Measurements from ENCODE around the gene MTMR12. TPM values are rescaled to one million over a fixed set of nuclear protein-coding genes. Genes with fewer than 3 reads are reported as not detected.

The MTMR12 gene
- total RNA-seq, 1 experiment from 2014 or later: 42.7 TPM

DNA sequence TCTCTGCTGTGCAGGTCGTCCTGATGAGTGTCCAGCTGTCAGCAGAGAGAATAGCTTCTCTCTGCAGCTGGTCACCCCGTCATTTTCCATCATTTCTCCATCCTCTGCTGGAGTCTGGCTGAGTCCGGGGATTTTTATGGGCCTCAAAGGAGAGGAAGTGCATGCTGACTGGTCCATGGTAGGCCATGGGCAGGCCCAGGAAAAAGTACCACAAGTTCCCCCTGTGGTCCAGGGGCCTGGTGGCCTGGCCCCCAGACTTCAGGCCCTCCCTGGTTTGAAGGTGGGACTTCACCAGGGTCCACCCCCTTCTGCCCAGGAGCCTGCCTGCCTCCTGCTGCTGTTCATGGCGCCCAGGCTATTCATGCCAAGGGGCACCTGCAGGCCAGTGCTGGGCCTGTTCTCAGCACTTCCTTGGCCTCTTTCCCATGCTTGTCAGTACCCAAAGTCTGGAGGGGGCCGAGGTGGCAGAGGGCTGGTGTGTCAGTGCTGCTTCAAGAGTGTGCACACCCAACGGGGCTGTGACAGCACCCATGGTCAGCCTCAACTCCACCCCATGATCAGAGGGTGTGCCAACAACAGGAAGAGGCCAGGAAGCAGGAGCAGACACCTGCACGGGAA, 7.3 kb upstream of the MTMR12 start:
- TF ChIP-seq, protein P1, sequence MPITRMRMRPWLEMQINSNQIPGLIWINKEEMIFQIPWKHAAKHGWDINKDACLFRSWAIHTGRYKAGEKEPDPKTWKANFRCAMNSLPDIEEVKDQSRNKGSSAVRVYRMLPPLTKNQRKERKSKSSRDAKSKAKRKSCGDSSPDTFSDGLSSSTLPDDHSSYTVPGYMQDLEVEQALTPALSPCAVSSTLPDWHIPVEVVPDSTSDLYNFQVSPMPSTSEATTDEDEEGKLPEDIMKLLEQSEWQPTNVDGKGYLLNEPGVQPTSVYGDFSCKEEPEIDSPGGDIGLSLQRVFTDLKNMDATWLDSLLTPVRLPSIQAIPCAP (CRISPR knock-in tag; IDR thresholded peaks at IDR 0.05): no peak
- TF ChIP-seq, protein P2, sequence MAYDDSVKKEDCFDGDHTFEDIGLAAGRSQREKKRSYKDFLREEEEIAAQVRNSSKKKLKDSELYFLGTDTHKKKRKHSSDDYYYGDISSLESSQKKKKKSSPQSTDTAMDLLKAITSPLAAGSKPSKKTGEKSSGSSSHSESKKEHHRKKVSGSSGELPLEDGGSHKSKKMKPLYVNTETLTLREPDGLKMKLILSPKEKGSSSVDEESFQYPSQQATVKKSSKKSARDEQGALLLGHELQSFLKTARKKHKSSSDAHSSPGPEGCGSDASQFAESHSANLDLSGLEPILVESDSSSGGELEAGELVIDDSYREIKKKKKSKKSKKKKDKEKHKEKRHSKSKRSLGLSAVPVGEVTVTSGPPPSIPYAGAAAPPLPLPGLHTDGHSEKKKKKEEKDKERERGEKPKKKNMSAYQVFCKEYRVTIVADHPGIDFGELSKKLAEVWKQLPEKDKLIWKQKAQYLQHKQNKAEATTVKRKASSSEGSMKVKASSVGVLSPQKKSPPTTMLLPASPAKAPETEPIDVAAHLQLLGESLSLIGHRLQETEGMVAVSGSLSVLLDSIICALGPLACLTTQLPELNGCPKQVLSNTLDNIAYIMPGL (CRISPR knock-in tag; IDR thresholded peaks at IDR 0.05): no peak
- TF ChIP-seq FOXJ3 (CRISPR knock-in tag; IDR thresholded peaks at IDR 0.05; ENCODE audit: borderline replicate concordance) (no peak), ELF4 (CRISPR knock-in tag; IDR thresholded peaks at IDR 0.05; ENCODE audit: low read depth) (no peak), JAZF1 (CRISPR knock-in tag; IDR thresholded peaks at IDR 0.05) (no peak)
- no peak for ATAC-seq
- Mint-ChIP-seq H3K36me3 (peaks cover 6% of the 10 kb centered on the region), H3K27me3 (ENCODE audit: low read depth) (no peaks in the 10 kb centered on the region), H3K9me3 (peaks cover 7% of the 10 kb centered on the region), H3K4me3 (no peak overlapping the region), H3K27ac (no peak overlapping the region), H3K4me1 (peaks cover 6% of the 10 kb centered on the region; the same call in 1 of the 2 replicates)
- no peak for DNase-seq (ENCODE audit: low spot score)
- CTCF ChIA-PET: interaction anchor here (0.8 to 1.7 kb wide), 15 partner anchors 10 to 288 kb away, joined by 3 to 58 read pairs (median 6); no protein-coding TSS in a partner anchor
- POLR2A ChIA-PET: interaction anchor here (1.2 to 1.5 kb wide), 2 partner anchors 46 to 146 kb away, joined by 3 to 7 read pairs; partner anchors contain the start of gene GOLPH3

DNA sequence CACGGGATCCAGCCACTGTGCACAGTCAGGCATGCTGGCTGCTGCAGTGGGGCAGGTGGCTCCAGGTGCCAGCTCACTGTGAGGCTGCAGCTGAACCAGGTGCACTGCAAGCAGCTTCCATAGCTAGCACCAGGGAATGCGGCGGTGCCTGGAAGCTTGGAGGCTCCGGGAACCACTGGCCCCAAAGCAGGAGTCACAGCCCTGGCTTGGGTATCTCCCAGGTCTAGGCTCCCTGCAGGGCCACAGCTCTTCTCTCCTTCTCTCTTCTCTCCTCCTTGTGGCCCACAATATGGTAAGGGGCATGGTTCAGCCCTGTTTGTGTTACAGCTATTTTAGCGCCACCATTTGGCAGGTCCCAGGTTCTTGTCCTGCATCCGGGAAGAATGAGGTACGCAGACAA, 6.7 kb upstream of the MTMR12 start:
- H3K27me3 Mint-ChIP-seq (ENCODE audit: low read depth): no peaks in the 10 kb centered on the region
- ATAC-seq (peak; percentile 87), DNase-seq (ENCODE audit: low spot score) (peak; percentile 54)
- H3K4me1 Mint-ChIP-seq: peaks cover 6% of the 10 kb centered on the region; the same call in 1 of the 2 replicates
- POLR2A ChIA-PET: interaction anchor here (0.5 to 1.5 kb wide), 4 partner anchors 39 to 146 kb away, joined by 3 to 7 read pairs (median 3); partner anchors contain the start of gene GOLPH3
- H3K27ac Mint-ChIP-seq: no peak overlapping the region
- CTCF ChIA-PET: interaction anchor here (0.7 to 1.7 kb wide), 21 partner anchors 10 to 493 kb away, joined by 3 to 58 read pairs (median 5); no protein-coding TSS in a partner anchor
- no peak for TF ChIP-seq EMX1 (CRISPR knock-in tag; IDR thresholded peaks at IDR 0.05)
- TF ChIP-seq NR1H2 (CRISPR knock-in tag; IDR thresholded peaks at IDR 0.05): no peak
- no peak for TF ChIP-seq SP1 (CRISPR knock-in tag; conservative IDR thresholded peaks at IDR 0.05)
- peaks cover 7% of the 10 kb centered on the region for H3K9me3 Mint-ChIP-seq
- no peak overlapping the region for H3K4me3 Mint-ChIP-seq
- H3K36me3 Mint-ChIP-seq: peaks cover 6% of the 10 kb centered on the region

DNA sequence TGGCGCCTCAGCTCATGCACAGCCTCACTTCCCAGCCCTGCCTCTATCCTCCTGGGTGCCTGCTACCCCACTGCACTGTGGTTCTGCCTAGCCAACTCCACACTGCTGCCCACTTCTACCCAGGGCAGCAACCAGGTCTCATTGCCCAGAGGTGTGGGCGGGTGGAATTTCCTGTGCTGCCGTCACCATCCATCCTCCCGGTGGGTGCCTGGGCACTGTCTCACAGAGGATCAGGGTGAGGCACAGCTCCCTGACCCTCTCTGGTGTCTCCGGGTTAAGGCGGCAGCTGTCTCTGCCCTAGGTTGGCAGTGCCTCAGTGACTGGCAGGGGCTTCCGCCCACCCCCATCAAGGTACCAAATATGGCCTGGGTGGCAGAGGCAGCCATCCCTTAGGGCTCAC, 4.3 kb upstream of the MTMR12 start:
- H3K9me3 Mint-ChIP-seq: peaks cover 7% of the 10 kb centered on the region
- H3K4me1 Mint-ChIP-seq: peaks cover 3% of the 10 kb centered on the region; the same call in 1 of the 2 replicates
- POLR2A ChIA-PET: no interaction called here
- H3K4me3 Mint-ChIP-seq: no peak overlapping the region
- ATAC-seq (no peak), DNase-seq (ENCODE audit: low spot score) (no peak)
- H3K36me3 Mint-ChIP-seq: peaks cover 6% of the 10 kb centered on the region
- no peak overlapping the region for H3K27ac Mint-ChIP-seq
- CTCF ChIA-PET: no interaction called here
- TF ChIP-seq IRF2 (CRISPR knock-in tag; IDR thresholded peaks at IDR 0.05; ENCODE audit: borderline replicate concordance, low read depth) (no peak), CREM (CRISPR knock-in tag; IDR thresholded peaks at IDR 0.05) (no peak), JAZF1 (CRISPR knock-in tag; IDR thresholded peaks at IDR 0.05) (no peak), ESRRA (CRISPR knock-in tag; IDR thresholded peaks at IDR 0.05; ENCODE audit: borderline replicate concordance) (no peak)
- H3K27me3 Mint-ChIP-seq (ENCODE audit: low read depth): no peaks in the 10 kb centered on the region

DNA sequence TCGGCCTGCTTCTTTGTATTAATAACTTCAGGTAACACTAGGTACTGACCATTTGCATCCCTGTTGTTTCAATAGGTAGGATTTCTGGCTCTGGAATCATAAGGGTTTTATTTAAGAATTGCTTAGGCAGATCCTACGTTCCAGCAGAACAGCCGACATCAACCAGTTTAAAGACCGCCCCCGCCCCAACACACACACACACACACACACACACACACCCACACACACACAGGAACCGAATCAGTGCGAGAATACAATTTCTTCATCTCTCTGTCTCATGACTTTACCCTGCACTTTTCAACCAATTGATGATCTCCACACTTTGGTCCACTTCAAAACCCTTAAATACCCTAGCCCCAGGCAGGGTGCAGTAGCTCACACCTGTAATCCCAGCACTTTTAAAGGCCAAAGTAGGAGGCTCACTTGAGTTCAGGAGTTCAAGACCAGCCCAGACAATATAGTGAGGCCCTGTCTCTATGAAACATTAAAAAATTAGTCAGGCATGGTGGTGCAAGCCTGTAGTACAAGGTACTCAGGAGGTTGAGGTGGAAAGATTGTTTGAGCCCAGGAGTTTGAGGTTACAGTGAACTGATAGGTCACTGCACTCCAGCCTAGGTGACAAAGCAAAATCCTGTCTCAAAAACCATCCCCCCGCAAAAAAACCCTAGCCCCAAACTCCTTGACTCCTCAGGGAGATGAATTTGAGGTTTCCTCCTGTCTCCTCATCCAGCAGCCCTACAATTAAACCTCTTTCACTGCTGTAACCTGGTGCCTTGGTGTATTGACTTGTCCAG, 2.7 kb upstream of the MTMR12 start:
- Mint-ChIP-seq H3K4me1 (peaks cover 17% of the 10 kb centered on the region), H3K27me3 (ENCODE audit: low read depth) (no peaks in the 10 kb centered on the region), H3K27ac (0 out of 2 replicates have a peak overlapping the region, but pooled peaks have one; percentile 57), H3K36me3 (0 out of 2 replicates have a peak, but pooled peaks cover under 1% of the 10 kb centered on the region), H3K9me3 (no peaks in the 10 kb centered on the region), H3K4me3 (no peak overlapping the region)
- ChIA-PET POLR2A (no interaction called here), CTCF (no interaction called here)
- DNase-seq (ENCODE audit: low spot score) (no peak), ATAC-seq (no peak)
- TF ChIP-seq, protein P3, sequence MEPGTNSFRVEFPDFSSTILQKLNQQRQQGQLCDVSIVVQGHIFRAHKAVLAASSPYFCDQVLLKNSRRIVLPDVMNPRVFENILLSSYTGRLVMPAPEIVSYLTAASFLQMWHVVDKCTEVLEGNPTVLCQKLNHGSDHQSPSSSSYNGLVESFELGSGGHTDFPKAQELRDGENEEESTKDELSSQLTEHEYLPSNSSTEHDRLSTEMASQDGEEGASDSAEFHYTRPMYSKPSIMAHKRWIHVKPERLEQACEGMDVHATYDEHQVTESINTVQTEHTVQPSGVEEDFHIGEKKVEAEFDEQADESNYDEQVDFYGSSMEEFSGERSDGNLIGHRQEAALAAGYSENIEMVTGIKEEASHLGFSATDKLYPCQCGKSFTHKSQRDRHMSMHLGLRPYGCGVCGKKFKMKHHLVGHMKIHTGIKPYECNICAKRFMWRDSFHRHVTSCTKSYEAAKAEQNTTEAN (CRISPR knock-in tag; IDR thresholded peaks at IDR 0.05): no peak
- TF ChIP-seq ESRRA (CRISPR knock-in tag; IDR thresholded peaks at IDR 0.05; ENCODE audit: borderline replicate concordance): no peak
- TF ChIP-seq NR1H2 (CRISPR knock-in tag; IDR thresholded peaks at IDR 0.05): no peak
- no peak for TF ChIP-seq OVOL2 (CRISPR knock-in tag; IDR thresholded peaks at IDR 0.05; ENCODE audit: borderline replicate concordance)
- TF ChIP-seq, protein P4, sequence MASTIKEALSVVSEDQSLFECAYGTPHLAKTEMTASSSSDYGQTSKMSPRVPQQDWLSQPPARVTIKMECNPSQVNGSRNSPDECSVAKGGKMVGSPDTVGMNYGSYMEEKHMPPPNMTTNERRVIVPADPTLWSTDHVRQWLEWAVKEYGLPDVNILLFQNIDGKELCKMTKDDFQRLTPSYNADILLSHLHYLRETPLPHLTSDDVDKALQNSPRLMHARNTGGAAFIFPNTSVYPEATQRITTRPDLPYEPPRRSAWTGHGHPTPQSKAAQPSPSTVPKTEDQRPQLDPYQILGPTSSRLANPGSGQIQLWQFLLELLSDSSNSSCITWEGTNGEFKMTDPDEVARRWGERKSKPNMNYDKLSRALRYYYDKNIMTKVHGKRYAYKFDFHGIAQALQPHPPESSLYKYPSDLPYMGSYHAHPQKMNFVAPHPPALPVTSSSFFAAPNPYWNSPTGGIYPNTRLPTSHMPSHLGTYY (CRISPR knock-in tag; IDR thresholded peaks at IDR 0.05): no peak
- no peak for TF ChIP-seq SMAD3 (CRISPR knock-in tag; IDR thresholded peaks at IDR 0.05; ENCODE audit: borderline replicate concordance)
- TF ChIP-seq, protein P5, sequence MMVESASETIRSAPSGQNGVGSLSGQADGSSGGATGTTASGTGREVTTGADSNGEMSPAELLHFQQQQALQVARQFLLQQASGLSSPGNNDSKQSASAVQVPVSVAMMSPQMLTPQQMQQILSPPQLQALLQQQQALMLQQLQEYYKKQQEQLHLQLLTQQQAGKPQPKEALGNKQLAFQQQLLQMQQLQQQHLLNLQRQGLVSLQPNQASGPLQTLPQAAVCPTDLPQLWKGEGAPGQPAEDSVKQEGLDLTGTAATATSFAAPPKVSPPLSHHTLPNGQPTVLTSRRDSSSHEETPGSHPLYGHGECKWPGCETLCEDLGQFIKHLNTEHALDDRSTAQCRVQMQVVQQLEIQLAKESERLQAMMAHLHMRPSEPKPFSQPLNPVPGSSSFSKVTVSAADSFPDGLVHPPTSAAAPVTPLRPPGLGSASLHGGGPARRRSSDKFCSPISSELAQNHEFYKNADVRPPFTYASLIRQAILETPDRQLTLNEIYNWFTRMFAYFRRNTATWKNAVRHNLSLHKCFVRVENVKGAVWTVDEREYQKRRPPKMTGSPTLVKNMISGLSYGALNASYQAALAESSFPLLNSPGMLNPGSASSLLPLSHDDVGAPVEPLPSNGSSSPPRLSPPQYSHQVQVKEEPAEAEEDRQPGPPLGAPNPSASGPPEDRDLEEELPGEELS (CRISPR knock-in tag; IDR thresholded peaks at IDR 0.05): no peak
- TF ChIP-seq NR2C2 (CRISPR knock-in tag; IDR thresholded peaks at IDR 0.05): no peak
- no peak for TF ChIP-seq NFYB (CRISPR knock-in tag; conservative IDR thresholded peaks at IDR 0.05; ENCODE audit: low read depth)

All from WTC11 (cell line).